DND-41 (cell line): Measurements from ENCODE around the gene ART3.
A peak's percentile ranks its signal among the peaks of the same experiment; 100 is the strongest.

Source experiments
- ATAC-seq: fragments of 200-7000 bp; cut with Tn5 transposase; 3 replicates; pipeline ENCODE4 v1.9.1; 2021; ENCODE audit warnings: low read depth; ENCODE audit not compliant: insufficient read depth
- DNase-seq: peaks from one replicate; pipeline ENCODE4 v3.0.0-alpha.2; 2020
- H2AFZ ChIP-seq: 2 replicates; pipeline ENCODE4 v1.6.0; 2012; ENCODE audit warnings: low read depth, low read length
- H3K27ac ChIP-seq: 2 replicates; pipeline ENCODE4 v1.5.1; 2012; ENCODE audit warnings: low read length, inconsistent platforms
- H3K27me3 ChIP-seq: fragments of 200-600 bp; sonication (generic); 2 replicates; pipeline ENCODE4 v1.6.0; 2012; ENCODE audit warnings: low read length, mild to moderate bottlenecking, inconsistent platforms; ENCODE audit not compliant: insufficient read depth, poor library complexity
- H3K36me3 ChIP-seq: 2 replicates; pipeline ENCODE4 v1.5.1; 2012; ENCODE audit warnings: low read length, inconsistent platforms; ENCODE audit not compliant: insufficient read depth
- H3K4me1 ChIP-seq: 2 replicates; pipeline ENCODE4 v1.5.1; 2012; ENCODE audit warnings: mild to moderate bottlenecking, low read length; ENCODE audit not compliant: insufficient read depth
- H3K4me2 ChIP-seq: 2 replicates; pipeline ENCODE4 v1.6.0; 2012; ENCODE audit warnings: mild to moderate bottlenecking, moderate library complexity, low read length, inconsistent platforms; ENCODE audit not compliant: insufficient read depth
- H3K4me3 ChIP-seq, 2 experiments: fragments of 200-600 bp in 1 of 2; shearing (Covaris generic) in 1 of 2; 2 replicates each; pipeline ENCODE4 v1.5.1; 2012 to 2016; ENCODE audit warnings: inconsistent platforms in 2 of 2, low read length in 2 of 2, mild to moderate bottlenecking in 2 of 2, low read depth in 1 of 2, moderate library complexity in 1 of 2
- H3K79me2 ChIP-seq: 2 replicates; pipeline ENCODE4 v1.6.0; 2012; ENCODE audit warnings: low read length, inconsistent platforms; ENCODE audit not compliant: insufficient read depth
- H3K9ac ChIP-seq: 2 replicates; pipeline ENCODE4 v1.6.0; 2012; ENCODE audit warnings: low read depth, mild to moderate bottlenecking, inconsistent platforms, low read length, moderate library complexity
- H3K9me3 ChIP-seq: 2 replicates; pipeline ENCODE4 v1.5.1; 2012; ENCODE audit warnings: low read length, moderate library complexity, mild to moderate bottlenecking, inconsistent platforms; ENCODE audit not compliant: insufficient read depth, severe bottlenecking
- H4K20me1 ChIP-seq: 2 replicates; pipeline ENCODE4 v1.6.0; 2012; ENCODE audit warnings: low read length; ENCODE audit not compliant: insufficient read depth
- EZH2 ChIP-seq: IDR thresholded peaks from 3 replicates; pipeline ENCODE4 v1.6.1; 2012; ENCODE audit warnings: borderline replicate concordance, low read depth, mild to moderate bottlenecking, moderate library complexity, low read length, inconsistent platforms; ENCODE audit not compliant: severe bottlenecking
- TF ChIP-seq, protein P1 (sequence below): IDR thresholded peaks from 2 replicates; pipeline ENCODE4 v1.5.1; 2012; ENCODE audit warnings: borderline replicate concordance, low read length, moderate library complexity, mild to moderate bottlenecking; ENCODE audit not compliant: poor library complexity, severe bottlenecking; ENCODE audit errors: extremely low read depth

ART3 gene

DNA sequence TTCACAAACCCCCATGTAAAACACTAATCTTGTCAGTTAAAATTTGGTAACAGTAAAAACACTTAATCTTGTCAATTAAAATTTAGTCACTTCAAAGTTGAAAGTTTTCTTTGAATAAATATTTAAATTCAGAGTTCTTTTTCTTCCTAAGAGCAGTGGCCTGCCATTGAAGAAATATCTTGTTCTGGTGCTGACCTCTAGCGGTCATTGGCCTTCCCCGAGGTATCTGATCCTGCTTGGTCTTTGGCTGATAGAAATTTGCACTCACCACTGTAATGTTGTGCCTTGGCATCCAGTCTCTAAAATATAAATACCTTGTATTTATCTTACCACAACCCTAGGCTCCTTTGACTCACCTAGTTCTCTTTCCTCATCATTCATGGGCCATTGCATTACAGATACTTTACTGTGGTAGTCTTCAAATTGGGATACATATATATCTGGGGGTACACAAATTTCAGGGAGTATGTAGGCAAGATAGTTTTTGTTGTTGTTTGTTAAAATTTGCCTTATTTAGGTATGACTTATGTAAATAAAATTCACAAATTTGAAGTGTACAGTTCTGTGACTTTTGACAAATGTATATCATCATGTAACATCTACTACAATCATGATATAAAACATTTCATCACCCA lies 6.7 kb upstream of the ART3 start:
- H3K9ac ChIP-seq, result no peak overlapping the region
- H3K36me3 ChIP-seq, result no peaks in the 10 kb centered on the region
- H3K4me1 ChIP-seq, result no peaks in the 10 kb centered on the region
- TF ChIP-seq, protein P1, sequence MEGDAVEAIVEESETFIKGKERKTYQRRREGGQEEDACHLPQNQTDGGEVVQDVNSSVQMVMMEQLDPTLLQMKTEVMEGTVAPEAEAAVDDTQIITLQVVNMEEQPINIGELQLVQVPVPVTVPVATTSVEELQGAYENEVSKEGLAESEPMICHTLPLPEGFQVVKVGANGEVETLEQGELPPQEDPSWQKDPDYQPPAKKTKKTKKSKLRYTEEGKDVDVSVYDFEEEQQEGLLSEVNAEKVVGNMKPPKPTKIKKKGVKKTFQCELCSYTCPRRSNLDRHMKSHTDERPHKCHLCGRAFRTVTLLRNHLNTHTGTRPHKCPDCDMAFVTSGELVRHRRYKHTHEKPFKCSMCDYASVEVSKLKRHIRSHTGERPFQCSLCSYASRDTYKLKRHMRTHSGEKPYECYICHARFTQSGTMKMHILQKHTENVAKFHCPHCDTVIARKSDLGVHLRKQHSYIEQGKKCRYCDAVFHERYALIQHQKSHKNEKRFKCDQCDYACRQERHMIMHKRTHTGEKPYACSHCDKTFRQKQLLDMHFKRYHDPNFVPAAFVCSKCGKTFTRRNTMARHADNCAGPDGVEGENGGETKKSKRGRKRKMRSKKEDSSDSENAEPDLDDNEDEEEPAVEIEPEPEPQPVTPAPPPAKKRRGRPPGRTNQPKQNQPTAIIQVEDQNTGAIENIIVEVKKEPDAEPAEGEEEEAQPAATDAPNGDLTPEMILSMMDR, result peak; percentile 88
- TF ChIP-seq EZH2, result no peak
- DNase-seq, result peak; percentile 72
- no peaks in the 10 kb centered on the region for H4K20me1 ChIP-seq
- no peak overlapping the region for H3K4me3 ChIP-seq
- H3K27ac ChIP-seq, result no peak overlapping the region
- no peaks in the 10 kb centered on the region for H3K9me3 ChIP-seq
- no peaks in the 10 kb centered on the region for H3K27me3 ChIP-seq
- no peak overlapping the region for H3K4me2 ChIP-seq
- no peaks in the 10 kb centered on the region for H3K79me2 ChIP-seq
- ATAC-seq, result peak; percentile 99
- H2AFZ ChIP-seq, result no peak overlapping the region

DNA sequence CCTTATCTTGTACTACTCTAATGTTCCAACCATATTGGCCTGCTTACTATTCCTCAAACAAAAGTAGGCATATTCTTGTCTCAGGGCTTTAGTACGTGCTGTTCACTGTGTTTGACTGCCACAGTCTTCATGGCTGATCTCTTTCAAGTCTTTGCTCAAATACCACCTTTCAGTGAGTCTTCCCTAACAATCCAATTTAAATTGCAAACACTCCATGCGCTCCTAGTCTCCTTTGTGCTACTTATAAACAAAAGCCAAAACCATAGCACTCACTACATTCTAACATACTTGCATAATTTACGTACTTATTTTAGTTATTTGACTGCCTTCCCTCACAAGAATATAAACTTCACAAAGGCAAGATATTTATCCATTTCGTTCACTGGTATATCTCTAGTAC lies 1.7 kb upstream of the ART3 start:
- no peak for ATAC-seq
- no peaks in the 10 kb centered on the region for H3K79me2 ChIP-seq
- H3K27ac ChIP-seq, result no peak overlapping the region

DNA sequence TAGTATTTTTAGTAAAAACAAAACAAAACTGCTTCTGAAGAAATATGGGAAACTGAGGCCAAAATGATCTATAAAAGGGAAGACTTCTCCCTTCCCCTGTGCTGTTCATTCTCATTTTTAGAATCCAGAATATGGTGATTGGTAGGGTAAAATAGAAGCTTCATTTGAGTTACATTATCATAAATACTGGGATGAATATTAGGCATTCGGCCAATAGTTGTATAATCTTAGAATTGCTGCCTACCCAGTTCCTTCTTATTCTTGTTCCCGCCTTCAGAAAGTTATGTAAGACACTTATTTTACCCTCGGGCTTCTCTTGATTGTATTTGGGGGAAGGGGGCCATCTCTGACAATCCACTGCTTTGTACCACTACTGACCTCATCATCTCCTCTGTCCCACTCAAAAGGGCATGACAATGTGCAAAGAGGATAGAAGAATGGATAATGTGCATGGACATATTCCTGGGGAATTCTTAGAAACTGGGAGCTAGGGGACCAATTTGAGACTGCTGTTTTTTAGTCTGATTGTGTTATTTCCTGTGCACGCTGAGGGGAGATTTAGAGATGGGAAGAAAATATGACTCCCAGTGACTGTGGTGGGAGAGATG lies 588 bp downstream of the ART3 start:
- H3K4me2 ChIP-seq, result no peak overlapping the region
- no peaks in the 10 kb centered on the region for H4K20me1 ChIP-seq
- peaks cover 6% of the 10 kb centered on the region for H3K27me3 ChIP-seq
- no peaks in the 10 kb centered on the region for H3K4me1 ChIP-seq
- no peak overlapping the region for H2AFZ ChIP-seq
- ATAC-seq (no peak), DNase-seq (no peak)
- H3K79me2 ChIP-seq, result no peaks in the 10 kb centered on the region
- H3K4me3 ChIP-seq, result no peak overlapping the region
- TF ChIP-seq, protein P1, result no peak
- TF ChIP-seq EZH2, result no peak
- H3K9ac ChIP-seq, result no peak overlapping the region
- no peaks in the 10 kb centered on the region for H3K36me3 ChIP-seq
- H3K9me3 ChIP-seq, result no peaks in the 10 kb centered on the region
- no peak overlapping the region for H3K27ac ChIP-seq

More for the DNA sequence above, 1.7 kb upstream of the ART3 start:
- TF ChIP-seq, protein P1, result no peak
- TF ChIP-seq EZH2, result no peak
- H3K4me3 ChIP-seq, result no peak overlapping the region
- no peak for DNase-seq
- H3K36me3 ChIP-seq, result no peaks in the 10 kb centered on the region
- H3K9ac ChIP-seq, result no peak overlapping the region
- H3K9me3 ChIP-seq, result no peaks in the 10 kb centered on the region
- no peaks in the 10 kb centered on the region for H3K4me1 ChIP-seq
- no peak overlapping the region for H2AFZ ChIP-seq
- no peaks in the 10 kb centered on the region for H4K20me1 ChIP-seq
- H3K4me2 ChIP-seq, result no peak overlapping the region
- no peaks in the 10 kb centered on the region for H3K27me3 ChIP-seq
